OCI-LY3 (cell line): ENCODE measurements around the gene STIM1.

Source experiments
- H2AFZ ChIP-seq: fragments of 200-600, 300-600 bp; shearing (Covaris generic); 2 replicates; pipeline ENCODE4 v1.6.0; 2014; ENCODE audit warnings: antibody characterized with exemption, low read depth, low read length
- H3K27ac ChIP-seq: fragments of 200-600, 300-600 bp; sonication (generic); 2 replicates; pipeline ENCODE4 v1.5.1; 2014; ENCODE audit warnings: mild to moderate bottlenecking, low read length, moderate library complexity, mixed read lengths
- H3K27me3 ChIP-seq: fragments of 200-600, 300-600 bp; sonication (generic); 2 replicates; pipeline ENCODE4 v1.6.1; 2014; ENCODE audit warnings: low read depth, low read length, mixed read lengths
- H3K36me3 ChIP-seq: fragments of 200-600, 300-600 bp; sonication (generic); replicated peaks from 2 replicates; pipeline ENCODE3; 2014; ENCODE audit warnings: low read depth, low read length, mixed read lengths
- H3K4me1 ChIP-seq: fragments of 300-600, 200-600 bp; sonication (generic); 2 replicates; pipeline ENCODE4 v1.6.1; 2014; ENCODE audit warnings: low read length, mixed read lengths
- H3K4me2 ChIP-seq: fragments of 200-600, 300-600 bp; sonication (generic); 2 replicates; pipeline ENCODE4 v1.6.1; 2014; ENCODE audit warnings: low read length, mixed read lengths
- H3K4me3 ChIP-seq: fragments of 300-600, 200-600 bp; sonication (generic); 2 replicates; pipeline ENCODE4 v1.5.1; 2014; ENCODE audit warnings: antibody characterized with exemption, mild to moderate bottlenecking, low read length, moderate library complexity
- H3K79me2 ChIP-seq: fragments of 300-600, 200-600 bp; shearing (Covaris generic); 2 replicates; pipeline ENCODE4 v1.6.1; 2014; ENCODE audit warnings: mild to moderate bottlenecking, low read length, mixed read lengths
- H3K9ac ChIP-seq: fragments of 300-600, 200-600 bp; shearing (Covaris generic); 2 replicates; pipeline ENCODE4 v1.6.0; 2014; ENCODE audit warnings: mild to moderate bottlenecking, low read length, moderate library complexity
- H3K9me3 ChIP-seq: fragments of 200-600, 300-600 bp; shearing (Covaris generic); 2 replicates; pipeline ENCODE4 v1.6.1; 2014; ENCODE audit warnings: low read length, mixed read lengths; ENCODE audit not compliant: insufficient read depth
- H4K20me1 ChIP-seq: fragments of 200-600, 300-600 bp; sonication (generic); 2 replicates; pipeline ENCODE4 v1.6.1; 2016; ENCODE audit warnings: low read length, mixed read lengths; ENCODE audit not compliant: insufficient read depth
- EZH2phosphoT487 ChIP-seq: fragments of 200-600 bp; shearing (Covaris generic); IDR thresholded peaks from 2 replicates; pipeline ENCODE4 v1.6.1; 2018; ENCODE audit warnings: antibody characterized with exemption, mixed run types, low read depth
- TF ChIP-seq, protein P1 (sequence below): fragments of 200-600, 300-600 bp; sonication (generic); IDR thresholded peaks from 2 replicates; pipeline ENCODE4 v1.5.1; 2014; ENCODE audit warnings: antibody characterized with exemption, low read length, low read depth

The STIM1 gene

DNA sequence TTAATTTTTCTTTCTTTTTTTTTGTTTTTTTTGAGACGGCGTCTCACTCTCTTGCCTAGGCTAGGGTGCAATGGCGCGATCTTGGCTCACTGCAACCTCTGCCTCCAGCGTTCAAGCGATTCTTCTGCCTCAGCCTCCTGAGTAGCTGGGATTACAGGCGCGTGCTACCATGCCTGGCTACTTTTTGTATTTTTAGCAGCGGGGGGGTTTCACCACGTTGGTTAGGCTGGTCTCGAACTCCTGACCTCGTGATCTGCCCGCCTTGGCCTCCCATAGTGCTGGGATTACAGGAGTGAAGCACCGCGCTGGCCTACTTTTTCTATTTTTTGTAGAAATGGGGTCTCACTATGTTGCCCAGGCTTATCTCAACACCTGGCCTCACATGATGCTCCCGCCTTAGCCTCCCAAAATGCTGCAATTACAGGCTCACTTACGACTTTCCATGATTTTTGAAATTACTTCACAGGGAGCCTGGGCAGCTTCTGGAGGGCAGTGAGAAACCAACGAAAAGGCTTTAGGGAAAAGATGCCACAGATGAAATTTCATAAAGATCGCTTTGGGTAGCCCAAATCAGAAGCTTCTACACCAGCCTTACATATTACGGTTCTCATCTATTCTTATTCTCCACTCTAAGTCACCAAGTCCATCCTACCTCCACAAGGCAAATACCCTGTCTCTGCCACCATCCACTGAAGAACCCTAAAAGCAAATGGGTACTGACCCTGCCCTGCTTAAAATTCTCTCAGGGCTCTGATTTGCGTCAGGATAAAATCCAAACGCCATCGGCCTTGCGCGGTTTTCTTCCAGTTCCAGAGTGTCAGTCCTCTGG lies 238.3 kb downstream of the STIM1 start:
- Histone ChIP-seq H3K79me2 (peaks cover 47% of the 10 kb centered on the region), H3K4me3 (peak overlapping the region; percentile 96), H3K36me3 (peaks cover 11% of the 10 kb centered on the region), H3K9ac (peak overlapping the region; percentile 96), H3K9me3 (no peaks in the 10 kb centered on the region), H3K27me3 (no peaks in the 10 kb centered on the region), H3K27ac (peak overlapping the region; percentile 65), H3K4me2 (peak overlapping the region; percentile 98), H3K4me1 (peaks cover 12% of the 10 kb centered on the region), H4K20me1 (0 out of 2 replicates have a peak, but pooled peaks cover 4% of the 10 kb centered on the region), H2AFZ (peak overlapping the region; percentile 89)
- TF ChIP-seq EZH2phosphoT487 = no peak
- TF ChIP-seq, protein P1, sequence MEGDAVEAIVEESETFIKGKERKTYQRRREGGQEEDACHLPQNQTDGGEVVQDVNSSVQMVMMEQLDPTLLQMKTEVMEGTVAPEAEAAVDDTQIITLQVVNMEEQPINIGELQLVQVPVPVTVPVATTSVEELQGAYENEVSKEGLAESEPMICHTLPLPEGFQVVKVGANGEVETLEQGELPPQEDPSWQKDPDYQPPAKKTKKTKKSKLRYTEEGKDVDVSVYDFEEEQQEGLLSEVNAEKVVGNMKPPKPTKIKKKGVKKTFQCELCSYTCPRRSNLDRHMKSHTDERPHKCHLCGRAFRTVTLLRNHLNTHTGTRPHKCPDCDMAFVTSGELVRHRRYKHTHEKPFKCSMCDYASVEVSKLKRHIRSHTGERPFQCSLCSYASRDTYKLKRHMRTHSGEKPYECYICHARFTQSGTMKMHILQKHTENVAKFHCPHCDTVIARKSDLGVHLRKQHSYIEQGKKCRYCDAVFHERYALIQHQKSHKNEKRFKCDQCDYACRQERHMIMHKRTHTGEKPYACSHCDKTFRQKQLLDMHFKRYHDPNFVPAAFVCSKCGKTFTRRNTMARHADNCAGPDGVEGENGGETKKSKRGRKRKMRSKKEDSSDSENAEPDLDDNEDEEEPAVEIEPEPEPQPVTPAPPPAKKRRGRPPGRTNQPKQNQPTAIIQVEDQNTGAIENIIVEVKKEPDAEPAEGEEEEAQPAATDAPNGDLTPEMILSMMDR = no peak

DNA sequence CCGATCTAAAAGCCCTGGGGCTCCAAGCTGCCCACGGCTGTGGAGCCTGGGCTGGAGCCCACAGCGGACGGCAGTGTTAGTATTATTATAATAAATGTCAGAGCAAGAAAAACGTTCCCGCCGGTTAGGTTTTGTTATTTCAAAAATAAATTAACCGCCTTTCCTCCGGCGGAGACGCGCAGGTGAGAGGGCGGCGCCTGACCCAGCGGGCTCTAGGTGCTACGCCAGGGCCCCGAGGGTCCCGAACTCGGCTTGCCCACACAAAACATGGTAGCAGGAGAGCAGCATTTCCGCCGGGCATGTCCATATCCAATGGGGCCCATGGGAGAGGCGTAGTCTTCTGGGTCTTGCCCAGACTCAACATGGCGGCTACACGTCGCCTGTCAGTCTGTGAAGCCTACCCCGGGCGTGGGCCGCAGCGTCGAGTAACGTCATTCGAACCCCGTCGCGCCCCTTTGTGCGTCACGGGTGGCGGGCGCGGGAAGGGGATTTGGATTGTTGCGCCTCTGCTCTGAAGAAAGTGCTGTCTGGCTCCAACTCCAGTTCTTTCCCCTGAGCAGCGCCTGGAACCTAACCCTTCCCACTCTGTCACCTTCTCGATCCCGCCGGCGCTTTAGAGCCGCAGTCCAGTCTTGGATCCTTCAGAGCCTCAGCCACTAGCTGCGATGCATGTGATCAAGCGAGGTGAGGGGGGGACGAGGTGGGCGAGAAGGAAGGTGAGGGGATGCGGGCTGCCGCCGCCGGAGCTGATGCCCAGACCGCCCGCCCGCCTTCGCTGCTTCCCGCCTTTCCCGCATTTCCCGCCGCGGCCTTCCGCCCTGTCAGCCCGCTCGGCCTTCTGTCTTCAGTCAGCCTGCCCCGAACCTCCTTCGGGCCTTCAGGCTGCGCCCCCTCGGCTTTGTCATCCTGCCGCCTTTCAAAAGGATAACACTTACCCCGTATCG lies 239.2 kb downstream of the STIM1 start, which contains the start of gene RRM1:
RRM1 (plus strand) TSS at position 452 of the 944 bp plus-strand sequence; CDS start at position 666, 214 bp downstream.
- H3K9ac ChIP-seq = peak within 1 kb of the TSS; percentile 96
- H4K20me1 ChIP-seq = peaks cover 8% of the 10 kb centered on the region

DNA sequence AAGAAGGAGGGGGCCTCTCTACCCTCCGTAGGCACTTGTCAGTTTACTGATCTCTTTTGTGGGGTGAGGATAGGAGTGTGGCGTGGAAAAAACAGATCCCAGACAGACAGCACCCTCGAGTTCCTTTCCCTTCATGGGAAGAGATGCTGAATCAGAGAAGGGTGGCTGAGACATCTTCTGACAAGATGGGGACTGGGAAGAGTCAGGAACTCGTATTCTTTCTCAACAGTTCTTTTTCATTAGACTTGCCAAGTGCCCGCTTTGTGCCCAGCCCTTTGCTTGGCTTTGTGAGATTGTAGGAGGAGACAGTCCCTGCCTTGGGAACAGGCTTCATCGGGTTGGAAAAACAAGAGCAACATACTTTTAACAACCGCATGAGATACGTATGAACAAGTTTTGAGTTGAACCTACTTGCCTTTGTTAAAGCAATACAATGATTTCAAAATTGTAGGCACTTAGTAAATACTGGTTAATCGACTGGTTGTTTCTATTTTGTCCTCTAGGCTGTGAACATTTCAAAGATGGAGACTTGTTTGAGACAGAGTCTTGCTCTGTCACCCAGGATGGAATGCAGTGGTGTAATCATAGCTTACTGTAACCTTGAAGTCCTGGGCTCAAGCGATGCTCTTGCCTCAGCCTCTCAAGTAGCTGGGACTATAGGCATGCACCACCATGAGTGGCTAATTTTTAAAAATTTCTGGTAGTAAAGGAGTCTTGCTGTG lies 240.2 kb downstream of the STIM1 start:
- peaks cover 23% of the 10 kb centered on the region for H3K36me3 ChIP-seq
- H3K9me3 ChIP-seq = no peaks in the 10 kb centered on the region
- peaks cover 12% of the 10 kb centered on the region for H3K4me1 ChIP-seq
- peak overlapping the region; percentile 99 for H3K4me2 ChIP-seq
- peak overlapping the region; percentile 64; the same call in 1 of the 2 replicates for H2AFZ ChIP-seq
- H3K9ac ChIP-seq = peak overlapping the region; percentile 96
- no peaks in the 10 kb centered on the region for H3K27me3 ChIP-seq
- H3K79me2 ChIP-seq = peaks cover 65% of the 10 kb centered on the region
- TF ChIP-seq EZH2phosphoT487 = no peak
- TF ChIP-seq, protein P1 = no peak
- peak overlapping the region; percentile 59 for H3K27ac ChIP-seq
- peaks cover 15% of the 10 kb centered on the region for H4K20me1 ChIP-seq
- H3K4me3 ChIP-seq = peak overlapping the region; percentile 96

More for the DNA sequence above, 239.2 kb downstream of the STIM1 start, which contains the start of gene RRM1:
- H3K9me3 ChIP-seq = no peaks in the 10 kb centered on the region
- H3K79me2 ChIP-seq = peaks cover 55% of the 10 kb centered on the region
- H3K36me3 ChIP-seq = peaks cover 13% of the 10 kb centered on the region
- peaks cover 12% of the 10 kb centered on the region for H3K4me1 ChIP-seq
- H3K27me3 ChIP-seq = no peaks in the 10 kb centered on the region
- peak within 1 kb of the TSS; percentile 99 for H3K4me2 ChIP-seq
- H3K27ac ChIP-seq = peak within 1 kb of the TSS; percentile 65
- H2AFZ ChIP-seq = peak within 1 kb of the TSS; percentile 89
- TF ChIP-seq, protein P1 = no peak
- no peak for TF ChIP-seq EZH2phosphoT487
- peak within 1 kb of the TSS; percentile 96 for H3K4me3 ChIP-seq
